Dermis lymphatic vessel endothelial cell (primary cell): Measurements from ENCODE around the gene HMX2. TPM values are rescaled to one million over a fixed set of nuclear protein-coding genes. Genes with fewer than 3 reads are reported as not detected.

ENCODE experiments used
- total RNA-seq: library from RNA; depleted of rRNA; stranded (reverse); fragments of >200 nt; gene quantifications from 2 replicates; pipeline ENCODE4 v1.2.1, GENCODE V29; 2014

Gene HMX2, protein sequence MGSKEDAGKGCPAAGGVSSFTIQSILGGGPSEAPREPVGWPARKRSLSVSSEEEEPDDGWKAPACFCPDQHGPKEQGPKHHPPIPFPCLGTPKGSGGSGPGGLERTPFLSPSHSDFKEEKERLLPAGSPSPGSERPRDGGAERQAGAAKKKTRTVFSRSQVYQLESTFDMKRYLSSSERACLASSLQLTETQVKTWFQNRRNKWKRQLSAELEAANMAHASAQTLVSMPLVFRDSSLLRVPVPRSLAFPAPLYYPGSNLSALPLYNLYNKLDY
- total RNA-seq = not detected in 2 replicates

DNA sequence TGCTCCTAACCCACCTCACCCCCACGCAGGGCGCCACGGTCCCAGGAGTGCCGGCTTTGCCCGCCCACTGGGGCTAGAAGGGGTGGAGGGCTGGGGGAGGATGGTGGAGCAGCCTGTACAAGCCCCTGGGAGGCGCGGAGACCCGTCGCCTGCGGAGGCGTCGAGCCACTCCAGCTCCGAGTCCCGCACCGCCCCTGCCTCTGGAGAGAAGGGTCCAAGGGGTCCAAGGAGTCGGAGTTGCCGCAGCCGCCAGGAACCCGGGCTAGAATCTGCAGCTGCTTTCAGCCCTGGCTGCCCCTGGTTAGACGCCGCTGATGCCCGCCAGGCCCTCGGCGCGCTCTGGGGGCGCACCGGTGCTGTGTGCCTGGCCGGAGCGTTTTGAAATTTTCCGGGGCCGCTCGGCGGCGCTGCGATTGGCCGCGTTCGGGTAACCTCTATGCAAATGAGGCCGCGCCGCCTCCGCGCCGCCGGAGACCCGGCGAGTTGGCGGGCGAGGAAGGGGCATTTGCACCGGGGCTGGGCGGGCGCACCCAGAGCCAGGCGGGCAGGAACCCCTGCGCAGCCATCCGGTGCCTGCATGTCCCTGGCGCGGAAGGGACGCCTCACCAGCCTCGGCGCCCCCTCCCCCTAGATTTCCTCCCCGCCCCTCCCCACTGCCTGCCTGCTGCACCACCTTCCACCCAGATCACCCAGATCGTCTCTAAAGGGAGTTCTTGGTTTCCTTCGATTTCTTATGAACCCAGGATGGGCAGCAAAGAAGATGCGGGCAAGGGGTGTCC is at the start of gene HMX2:
HMX2 (plus strand) TSS at position 502 of the 779 bp plus-strand sequence; CDS start at position 745, 243 bp downstream.

DNA sequence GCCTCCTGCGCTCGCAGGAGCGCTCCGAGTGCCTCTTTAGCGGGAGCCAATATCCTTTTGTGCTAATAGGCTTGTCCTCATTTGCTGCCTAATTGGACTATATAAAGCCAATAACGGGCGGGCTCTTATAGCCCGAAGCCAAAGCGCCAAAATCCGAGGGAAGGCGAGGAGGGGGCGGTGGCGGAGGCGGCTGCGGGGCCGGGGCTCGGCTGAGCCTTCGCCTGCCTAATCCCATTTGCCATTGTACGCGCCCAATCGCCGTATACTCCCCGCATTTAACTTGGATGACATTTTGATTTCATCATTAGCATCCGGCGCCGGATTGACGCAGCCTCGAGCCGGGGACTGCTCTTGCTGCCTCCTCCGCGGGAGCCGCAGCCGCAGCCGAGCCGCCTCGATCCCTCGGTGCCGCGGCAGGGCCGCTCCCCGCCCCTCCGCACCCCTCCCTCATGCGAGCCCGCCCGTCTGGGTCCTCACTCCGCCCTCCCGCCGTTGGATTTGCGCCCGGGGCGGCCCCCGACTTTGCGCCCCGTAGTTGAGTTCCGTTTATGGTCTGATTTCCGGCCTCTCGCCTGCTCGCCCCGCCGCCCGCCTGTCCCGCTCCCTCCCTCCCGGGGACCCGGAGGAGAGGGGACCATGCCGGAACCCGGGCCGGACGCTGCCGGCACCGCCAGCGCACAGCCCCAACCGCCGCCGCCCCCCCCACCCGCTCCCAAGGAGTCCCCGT is 12.4 kb upstream of the HMX2 start, which contains the start of gene HMX3:
HMX3 (plus strand) TSS at position 556 of the 727 bp plus-strand sequence; CDS start at position 637, 81 bp downstream.

DNA sequence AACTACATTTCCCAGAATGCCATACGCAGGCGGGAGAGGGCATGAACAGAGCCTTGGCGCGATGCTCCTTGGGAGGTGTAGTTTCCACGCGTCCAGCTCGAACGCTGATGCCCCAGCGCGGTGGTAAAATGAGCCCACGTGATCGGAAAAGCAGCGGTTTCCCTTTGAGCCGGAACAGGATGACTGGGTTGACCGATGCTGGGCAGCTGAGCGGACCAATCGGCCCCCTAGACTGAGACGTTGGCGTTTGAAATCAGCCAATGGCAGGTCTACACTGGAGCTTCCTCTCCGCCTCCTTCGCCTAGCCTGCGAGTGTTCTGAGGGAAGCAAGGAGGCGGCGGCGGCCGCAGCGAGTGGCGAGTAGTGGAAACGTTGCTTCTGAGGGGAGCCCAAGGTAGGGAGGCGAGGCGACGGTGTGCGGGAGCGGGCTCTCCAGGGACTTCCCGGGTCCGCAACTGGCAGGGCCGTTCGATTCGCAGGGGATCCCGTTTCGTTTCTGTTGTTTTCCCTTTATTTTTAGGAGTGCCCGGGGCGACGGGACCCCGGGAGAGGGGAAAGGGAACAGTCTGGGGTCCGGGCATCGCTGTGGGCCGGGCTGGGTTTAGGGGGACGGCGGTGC is 6.3 kb downstream of the HMX2 start, which contains the start of gene BUB3:
BUB3 (plus strand) TSS at position 311 of the 619 bp plus-strand sequence. CDS start 516 bp downstream, outside the sequence.

Other genes starting within 250 kb of the HMX2 start
- gene FAM24A, start 237.5 kb upstream of the HMX2 start, total RNA-seq = not detected in 2 replicates
- gene C10orf88, start 193.9 kb upstream of the HMX2 start, total RNA-seq = 12.1 and 12.5 TPM in 2 replicates
- gene PSTK, start 167.7 kb upstream of the HMX2 start, total RNA-seq = 2.1 and 2.2 TPM in 2 replicates
- gene IKZF5, start 139.3 kb upstream of the HMX2 start, total RNA-seq = 3.9 TPM in 2 replicates
- 4.9 and 5.2 TPM in 2 replicates for gene ACADSB, start 139.1 kb upstream of the HMX2 start, total RNA-seq
- not detected in 2 replicates for gene HMX3, start 12.2 kb upstream of the HMX2 start, total RNA-seq
- 159 and 215 TPM in 2 replicates for gene BUB3, start 6.3 kb downstream of the HMX2 start, total RNA-seq